SU-DHL-6 (cell line): Measurements from ENCODE around the gene VSTM2L.

Source experiments
- H2AFZ ChIP-seq: fragments of 200-600 bp; sonication (generic); 2 replicates; pipeline ENCODE4 v1.6.1; 2014; ENCODE audit warnings: low read depth, mild to moderate bottlenecking, moderate library complexity, mixed read lengths, antibody characterized with exemption, low read length; ENCODE audit not compliant: severe bottlenecking
- H3F3A ChIP-seq: fragments of 200-600 bp; shearing (Covaris generic); 2 replicates; pipeline ENCODE4 v1.6.0; 2016; ENCODE audit warnings: antibody characterized with exemption, mild to moderate bottlenecking; ENCODE audit not compliant: insufficient read depth
- H3K27ac ChIP-seq: fragments of 200-600 bp; sonication (generic); 2 replicates; pipeline ENCODE4 v1.5.1; 2016; ENCODE audit warnings: low read depth, mild to moderate bottlenecking, low read length, moderate library complexity, mixed read lengths
- H3K27me3 ChIP-seq: fragments of 200-600 bp; sonication (generic), shearing (Covaris generic); 2 replicates; pipeline ENCODE4 v1.6.0; 2014; ENCODE audit warnings: mild to moderate bottlenecking, low read length
- H3K36me3 ChIP-seq: fragments of 200-600 bp; sonication (generic); 2 replicates; pipeline ENCODE4 v1.6.1; 2014; ENCODE audit warnings: mild to moderate bottlenecking, low read length, mixed read lengths
- H3K4me2 ChIP-seq: fragments of 300-600, 200-600 bp; shearing (Covaris generic), sonication (generic); 2 replicates; pipeline ENCODE4 v1.6.0; 2014; ENCODE audit warnings: low read length, low read depth, mild to moderate bottlenecking; ENCODE audit not compliant: poor library complexity, severe bottlenecking
- H3K4me3 ChIP-seq: fragments of 200-600 bp; sonication (generic); 2 replicates; pipeline ENCODE4 v1.5.1; 2014; ENCODE audit warnings: antibody characterized with exemption, low read length, mild to moderate bottlenecking, mixed read lengths; ENCODE audit not compliant: insufficient read depth, poor library complexity, severe bottlenecking
- H3K79me2 ChIP-seq: fragments of 200-600 bp; sonication (generic); 2 replicates; pipeline ENCODE4 v1.6.1; 2014; ENCODE audit warnings: mild to moderate bottlenecking, low read length, moderate library complexity; ENCODE audit not compliant: insufficient read depth
- H3K9ac ChIP-seq: fragments of 200-600 bp; sonication (generic); 2 replicates; pipeline ENCODE4 v1.7.0; 2014; ENCODE audit warnings: mild to moderate bottlenecking, low read length
- H3K9me2 ChIP-seq: fragments of 200-600 bp; sonication (generic); replicated peaks from 2 replicates; pipeline ENCODE4 v1.6.1; 2014; ENCODE audit warnings: low read length; ENCODE audit not compliant: insufficient read depth
- H3K9me3 ChIP-seq: fragments of 200-600 bp; sonication (generic); 2 replicates; pipeline ENCODE4 v1.6.1; 2014; ENCODE audit warnings: low read length, mixed read lengths; ENCODE audit not compliant: insufficient read depth
- H4K20me1 ChIP-seq: fragments of 200-600 bp; sonication (generic); 2 replicates; pipeline ENCODE4 v1.6.1; 2014; ENCODE audit warnings: low read depth, mild to moderate bottlenecking, antibody characterized with exemption, low read length, moderate library complexity, mixed read lengths
- EZH2phosphoT487 ChIP-seq: fragments of 200-600 bp; sonication (generic), shearing (Covaris generic); conservative IDR thresholded peaks from 2 replicates; pipeline ENCODE4 v1.6.1; 2018; ENCODE audit warnings: mild to moderate bottlenecking, antibody characterized with exemption, low read length, moderate library complexity, mixed read lengths
- TF ChIP-seq, protein P1 (sequence below): fragments of 200-600 bp; sonication (generic); IDR thresholded peaks from one replicate; pipeline ENCODE4 v1.5.1; 2017; ENCODE audit warnings: antibody characterized with exemption, mild to moderate bottlenecking, low read length, moderate library complexity; ENCODE audit not compliant: insufficient read depth, poor library complexity, severe bottlenecking

VSTM2L gene

DNA sequence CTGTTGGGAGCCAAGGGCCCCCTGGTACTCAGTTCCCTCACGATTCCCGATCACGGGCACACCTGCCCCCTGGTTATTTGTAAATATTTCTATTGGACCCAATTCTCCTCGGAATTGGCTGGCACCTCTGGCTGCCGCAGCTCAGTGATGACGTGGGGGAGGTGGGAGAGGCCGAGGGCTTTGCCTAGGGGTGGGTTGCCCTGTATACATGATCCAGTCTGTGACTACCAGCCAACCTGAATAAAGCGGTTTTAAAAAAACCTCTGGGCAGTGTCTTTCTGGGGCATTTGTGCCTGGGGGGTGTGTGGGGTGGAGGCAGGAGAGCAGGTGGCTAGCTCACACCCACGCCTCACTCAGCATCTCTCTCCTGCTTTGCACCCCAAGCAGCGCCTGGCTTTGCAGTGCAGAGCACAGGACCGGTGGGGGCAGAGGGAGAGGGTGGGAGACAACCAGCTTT is 42.2 kb downstream of the VSTM2L start:
- no peak overlapping the region for H3K9ac ChIP-seq
- no peak overlapping the region for H3K4me2 ChIP-seq
- no peaks in the 10 kb centered on the region for H3K9me3 ChIP-seq
- no peaks in the 10 kb centered on the region for H3K79me2 ChIP-seq
- no peak overlapping the region for H3K4me3 ChIP-seq
- no peak overlapping the region for H3K27ac ChIP-seq
- no peaks in the 10 kb centered on the region for H3K9me2 ChIP-seq
- H3K36me3 ChIP-seq: no peaks in the 10 kb centered on the region
- TF ChIP-seq, protein P1, sequence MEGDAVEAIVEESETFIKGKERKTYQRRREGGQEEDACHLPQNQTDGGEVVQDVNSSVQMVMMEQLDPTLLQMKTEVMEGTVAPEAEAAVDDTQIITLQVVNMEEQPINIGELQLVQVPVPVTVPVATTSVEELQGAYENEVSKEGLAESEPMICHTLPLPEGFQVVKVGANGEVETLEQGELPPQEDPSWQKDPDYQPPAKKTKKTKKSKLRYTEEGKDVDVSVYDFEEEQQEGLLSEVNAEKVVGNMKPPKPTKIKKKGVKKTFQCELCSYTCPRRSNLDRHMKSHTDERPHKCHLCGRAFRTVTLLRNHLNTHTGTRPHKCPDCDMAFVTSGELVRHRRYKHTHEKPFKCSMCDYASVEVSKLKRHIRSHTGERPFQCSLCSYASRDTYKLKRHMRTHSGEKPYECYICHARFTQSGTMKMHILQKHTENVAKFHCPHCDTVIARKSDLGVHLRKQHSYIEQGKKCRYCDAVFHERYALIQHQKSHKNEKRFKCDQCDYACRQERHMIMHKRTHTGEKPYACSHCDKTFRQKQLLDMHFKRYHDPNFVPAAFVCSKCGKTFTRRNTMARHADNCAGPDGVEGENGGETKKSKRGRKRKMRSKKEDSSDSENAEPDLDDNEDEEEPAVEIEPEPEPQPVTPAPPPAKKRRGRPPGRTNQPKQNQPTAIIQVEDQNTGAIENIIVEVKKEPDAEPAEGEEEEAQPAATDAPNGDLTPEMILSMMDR: no peak
- no peak for TF ChIP-seq EZH2phosphoT487
- H3K27me3 ChIP-seq: no peaks in the 10 kb centered on the region
- H2AFZ ChIP-seq: no peak overlapping the region
- no peaks in the 10 kb centered on the region for H4K20me1 ChIP-seq
- H3F3A ChIP-seq: no peaks in the 10 kb centered on the region

DNA sequence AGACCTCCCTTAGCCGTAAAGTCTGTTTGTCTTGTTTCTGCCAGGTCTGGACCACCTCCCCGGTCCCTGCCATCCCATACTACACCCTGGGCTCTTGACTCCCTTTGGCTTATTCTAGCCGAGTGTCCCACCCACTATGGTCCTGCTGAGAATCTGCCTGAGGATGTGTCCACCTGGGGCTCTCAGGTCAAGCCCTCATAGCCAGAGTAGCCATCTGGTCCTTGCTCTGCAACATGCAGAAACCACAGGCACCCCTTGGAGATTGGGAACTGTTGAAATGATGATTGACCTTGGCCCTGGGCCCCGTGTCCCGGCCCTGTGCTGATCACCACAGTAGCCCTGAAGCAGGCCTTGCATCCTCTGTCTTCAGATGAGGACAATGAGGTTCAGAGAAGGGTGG is 44.0 kb downstream of the VSTM2L start:
- H3K9me3 ChIP-seq: no peaks in the 10 kb centered on the region
- H3K36me3 ChIP-seq: no peaks in the 10 kb centered on the region
- no peaks in the 10 kb centered on the region for H3K79me2 ChIP-seq
- TF ChIP-seq, protein P1: no peak
- TF ChIP-seq EZH2phosphoT487: no peak
- no peaks in the 10 kb centered on the region for H4K20me1 ChIP-seq
- H3K27me3 ChIP-seq: no peaks in the 10 kb centered on the region
- H3K9ac ChIP-seq: no peak overlapping the region
- no peak overlapping the region for H3K4me3 ChIP-seq
- H3K4me2 ChIP-seq: no peak overlapping the region
- H3K9me2 ChIP-seq: no peaks in the 10 kb centered on the region
- H3K27ac ChIP-seq: no peak overlapping the region
- no peak overlapping the region for H2AFZ ChIP-seq
- H3F3A ChIP-seq: no peaks in the 10 kb centered on the region

DNA sequence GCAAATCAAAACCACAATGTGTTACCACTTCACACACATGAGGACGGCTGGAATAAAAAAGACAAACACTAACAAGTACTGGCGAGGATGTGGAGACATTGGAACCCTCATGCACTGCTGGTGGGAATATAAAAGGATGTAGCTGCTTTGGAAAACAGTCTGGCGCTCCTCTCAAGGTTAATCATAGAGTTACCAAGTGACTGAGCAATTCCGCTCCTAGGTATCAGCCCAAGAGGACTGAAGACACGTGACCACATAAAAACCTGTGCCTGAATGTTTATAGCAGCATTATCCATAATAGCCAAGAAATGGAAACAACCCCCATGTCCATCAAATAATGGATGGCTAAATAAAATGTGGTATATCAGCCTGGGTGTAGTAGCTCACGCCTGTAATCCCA is 45.0 kb downstream of the VSTM2L start:
- H3F3A ChIP-seq: no peaks in the 10 kb centered on the region

More for the DNA sequence above, 45.0 kb downstream of the VSTM2L start:
- Histone ChIP-seq H3K4me3 (no peak overlapping the region), H3K9me3 (no peaks in the 10 kb centered on the region), H3K4me2 (no peak overlapping the region), H2AFZ (no peak overlapping the region), H4K20me1 (no peaks in the 10 kb centered on the region), H3K79me2 (no peaks in the 10 kb centered on the region), H3K27me3 (no peaks in the 10 kb centered on the region), H3K36me3 (no peaks in the 10 kb centered on the region), H3K9me2 (no peaks in the 10 kb centered on the region), H3K9ac (no peak overlapping the region), H3K27ac (no peak overlapping the region)
- no peak for TF ChIP-seq EZH2phosphoT487
- TF ChIP-seq, protein P1: no peak
